CD4-positive, alpha-beta memory T cell (primary cell): Measurements from ENCODE around the gene LRRC1. TPM values are rescaled to one million over a fixed set of nuclear protein-coding genes. Genes with fewer than 3 reads are reported as not detected.
"Not testable (repeated sequence)": the region's sequence is repeated elsewhere in the genome, so short reads cannot be mapped to it uniquely, and the experiment has no call there.

Experiments used
- CTCF ChIA-PET: fragments of 350-600 bp; sonication (Branson Sonifier 250); formaldehyde crosslinking; loops from one replicate; lab custom pipeline; 2021; ENCODE audit warnings: inconsistent platforms; ENCODE audit not compliant: partially characterized antibody; lab: Charles Lee
- POLR2A ChIA-PET: fragments of 350-600 bp; sonication (Branson Sonifier 250); formaldehyde crosslinking; loops from one replicate; lab custom pipeline; 2021; ENCODE audit not compliant: partially characterized antibody; lab: Charles Lee
- DNase-seq, 5 donors: peaks; one replicate each; pipeline versions ENCODE4 v3.0.0 to v3.0.0-alpha.2; 2020 to 2022; ENCODE audit warnings: mixed read lengths in 1 of 5
- H3K27ac ChIP-seq: one replicate; pipeline ENCODE4 v1.7.0; 2013; ENCODE audit warnings: low read depth, low read length
- H3K27me3 ChIP-seq: 2 replicates; pipeline ENCODE4 v1.7.0; 2013; ENCODE audit warnings: mild to moderate bottlenecking, low read length, moderate library complexity; ENCODE audit not compliant: insufficient read depth
- H3K36me3 ChIP-seq: 2 replicates; pipeline ENCODE4 v1.7.0; 2013; ENCODE audit warnings: mild to moderate bottlenecking, low read length, moderate library complexity; ENCODE audit not compliant: insufficient read depth
- H3K4me1 ChIP-seq: 2 replicates; pipeline ENCODE4 v1.7.0; 2013; ENCODE audit warnings: mild to moderate bottlenecking, low read length, moderate library complexity; ENCODE audit not compliant: insufficient read depth
- H3K4me3 ChIP-seq, 2 donors: one replicate each; pipeline ENCODE4 v1.7.0; 2013; ENCODE audit warnings: low read length in 2 of 2, mild to moderate bottlenecking in 1 of 2
- H3K9me3 ChIP-seq, 2 donors: one replicate each; pipeline ENCODE4 v1.7.0; 2013; ENCODE audit warnings: low read length in 2 of 2, control low read depth in 1 of 2; ENCODE audit not compliant: control insufficient read depth in 1 of 2
- H3K27ac Mint-ChIP-seq, 7 donors: one replicate each; pipeline ENCODE4 v1.8.0; 2020 to 2021; ENCODE audit warnings: mixed read lengths in 7 of 7, mild to moderate bottlenecking in 6 of 7, inconsistent platforms in 3 of 7, moderate library complexity in 3 of 7
- H3K27me3 Mint-ChIP-seq, 2 donors: one replicate each; pipeline ENCODE4 v1.8.0; 2020 to 2021; ENCODE audit warnings: mixed read lengths in 2 of 2
- H3K36me3 Mint-ChIP-seq, 2 donors: one replicate each; pipeline ENCODE4 v1.8.0; 2020 to 2021; ENCODE audit warnings: mixed read lengths in 2 of 2, inconsistent platforms in 1 of 2, mild to moderate bottlenecking in 1 of 2
- H3K4me1 Mint-ChIP-seq, 4 donors: one replicate each; pipeline ENCODE4 v1.8.0; 2020 to 2021; ENCODE audit warnings: mixed read lengths in 4 of 4, mild to moderate bottlenecking in 1 of 4
- H3K4me3 Mint-ChIP-seq, 8 donors: one replicate each; pipeline ENCODE4 v1.8.0; 2020 to 2021; ENCODE audit warnings: mixed read lengths in 8 of 8, mild to moderate bottlenecking in 7 of 8, moderate library complexity in 6 of 8, inconsistent platforms in 3 of 8
- H3K9me3 Mint-ChIP-seq, 8 donors: one replicate each; pipeline ENCODE4 v1.8.0; 2020 to 2021; ENCODE audit warnings: mixed read lengths in 8 of 8, mild to moderate bottlenecking in 5 of 8, inconsistent platforms in 3 of 8, moderate library complexity in 1 of 8
- intact Hi-C: fragments of 100-400 bp; cut with micrococcal nuclease; formaldehyde crosslinking; loops from one replicate; pipeline ENCODE4 v1.15.1; 2023
- polyA plus RNA-seq, 2 donors: library from polyadenylated mRNA; unstranded; fragments of 300-500 nt; fragmentation: Illumina TruSeq; gene quantifications; one replicate each; pipeline ENCODE4 v1.2.3, GENCODE V29; 2021
- total RNA-seq, 2 experiments: library from RNA; stranded (reverse); gene quantifications; one replicate each; pipeline ENCODE4 v1.2.3, GENCODE V29; 2021

Gene LRRC1
- total and polyA plus RNA-seq, 4 experiments from 2014 or later, result 2.2 to 5.2 (median 3.7) TPM

- ChIA-PET CTCF (no interaction called here), POLR2A (no interaction called here)
- no peak overlapping the region for H3K27ac Mint-ChIP-seq
- H3K4me3 Mint-ChIP-seq, result no peak overlapping the region
- H3K4me1 ChIP-seq, result no peaks in the 10 kb centered on the region
- H3K4me1 Mint-ChIP-seq, result peaks cover 0 to 2% (median 0%) of the 10 kb centered on the region in 4 donors
- no peaks in the 10 kb centered on the region for H3K27me3 ChIP-seq
- H3K9me3 Mint-ChIP-seq, result no peaks in the 10 kb centered on the region
- no peaks in the 10 kb centered on the region for H3K36me3 Mint-ChIP-seq
- no peaks in the 10 kb centered on the region for H3K36me3 ChIP-seq
- DNase-seq, result no peak
- no peaks in the 10 kb centered on the region for H3K9me3 ChIP-seq
- no peak overlapping the region for H3K4me3 ChIP-seq
- H3K27me3 Mint-ChIP-seq, result no peaks in the 10 kb centered on the region
- H3K27ac ChIP-seq, result no peak overlapping the region
- intact Hi-C loops, result no loop called here
Observed at GRCh38 chr6:53805016-53805415, 10.2 kb downstream of the LRRC1 start.

- H3K4me1 Mint-ChIP-seq, result peaks cover 0 to 2% (median under 1%) of the 10 kb centered on the region in 4 donors
- no peaks in the 10 kb centered on the region for H3K36me3 Mint-ChIP-seq
- Histone ChIP-seq H3K9me3 (no peaks in the 10 kb centered on the region), H3K4me3 (no peak overlapping the region), H3K27me3 (no peaks in the 10 kb centered on the region), H3K4me1 (no peaks in the 10 kb centered on the region), H3K27ac (no peak overlapping the region), H3K36me3 (no peaks in the 10 kb centered on the region)
- H3K4me3 Mint-ChIP-seq, result no peak overlapping the region
- no peak overlapping the region for H3K27ac Mint-ChIP-seq
- H3K27me3 Mint-ChIP-seq, result no peaks in the 10 kb centered on the region
- no peak for DNase-seq
- CTCF ChIA-PET, result no interaction called here
- H3K9me3 Mint-ChIP-seq, result no peaks in the 10 kb centered on the region
- intact Hi-C loops, result no loop called here
- POLR2A ChIA-PET, result no interaction called here
Observed at GRCh38 chr6:53805725-53806124, 10.9 kb downstream of the LRRC1 start.

- DNase-seq, H3K36me3 Mint-ChIP-seq, H3K27ac ChIP-seq, POLR2A ChIA-PET, H3K9me3 Mint-ChIP-seq, H3K36me3 ChIP-seq, H3K27ac Mint-ChIP-seq, H3K9me3 ChIP-seq, H3K4me3 Mint-ChIP-seq, H3K27me3 ChIP-seq, H3K4me1 ChIP-seq, intact Hi-C loops, H3K4me3 ChIP-seq, H3K27me3 Mint-ChIP-seq, H3K4me1 Mint-ChIP-seq: not testable (repeated sequence)
- CTCF ChIA-PET, result interaction anchor here (1.3 kb wide), 1 partner anchor 80 kb away, joined by 4 read pairs; no protein-coding TSS in a partner anchor
Observed at GRCh38 chr6:53807606-53808005, 12.8 kb downstream of the LRRC1 start.

- ChIA-PET CTCF (interaction anchor here (1.0 to 1.3 kb wide), 2 partner anchors 12 to 81 kb away, joined by 3 to 4 read pairs; no protein-coding TSS in a partner anchor), POLR2A (no interaction called here)
- no peaks in the 10 kb centered on the region for H3K27me3 Mint-ChIP-seq
- Histone ChIP-seq H3K4me1 (no peaks in the 10 kb centered on the region), H3K27me3 (no peaks in the 10 kb centered on the region), H3K4me3 (no peak overlapping the region), H3K9me3 (no peaks in the 10 kb centered on the region), H3K27ac (no peak overlapping the region), H3K36me3 (no peaks in the 10 kb centered on the region)
- peaks cover 0 to 6% (median under 1%) of the 10 kb centered on the region in 4 donors for H3K4me1 Mint-ChIP-seq
- DNase-seq, result no peak
- H3K4me3 Mint-ChIP-seq, result no peak overlapping the region
- no peaks in the 10 kb centered on the region for H3K9me3 Mint-ChIP-seq
- H3K27ac Mint-ChIP-seq, result no peak overlapping the region
- peaks cover 0 to 4% of the 10 kb centered on the region in 2 donors for H3K36me3 Mint-ChIP-seq
- intact Hi-C loops, result no loop called here
Observed at GRCh38 chr6:53808302-53808881, 13.6 kb downstream of the LRRC1 start.

- Histone ChIP-seq H3K4me1 (no peaks in the 10 kb centered on the region), H3K36me3 (no peaks in the 10 kb centered on the region), H3K9me3 (no peaks in the 10 kb centered on the region), H3K27ac (no peak overlapping the region), H3K27me3 (no peaks in the 10 kb centered on the region), H3K4me3 (no peak overlapping the region)
- ChIA-PET POLR2A (no interaction called here), CTCF (no interaction called here)
- Mint-ChIP-seq H3K27me3 (no peaks in the 10 kb centered on the region), H3K27ac (no peak overlapping the region), H3K4me3 (no peak overlapping the region), H3K4me1 (peaks cover 0 to 6% (median 1%) of the 10 kb centered on the region in 4 donors), H3K36me3 (peaks cover 0 to 4% of the 10 kb centered on the region in 2 donors), H3K9me3 (no peaks in the 10 kb centered on the region)
- DNase-seq, result no peak
- intact Hi-C loops, result no loop called here
Observed at GRCh38 chr6:53809691-53810090, 14.9 kb downstream of the LRRC1 start.

- Histone ChIP-seq H3K27ac (no peak overlapping the region), H3K27me3 (no peaks in the 10 kb centered on the region), H3K36me3 (no peaks in the 10 kb centered on the region), H3K9me3 (no peaks in the 10 kb centered on the region), H3K4me3 (no peak overlapping the region), H3K4me1 (no peaks in the 10 kb centered on the region)
- Mint-ChIP-seq H3K27me3 (no peaks in the 10 kb centered on the region), H3K4me3 (no peak overlapping the region), H3K27ac (peak overlapping the region in 1 of 7 donors; percentile 33), H3K9me3 (no peaks in the 10 kb centered on the region), H3K36me3 (peaks cover 0 to 4% of the 10 kb centered on the region in 2 donors), H3K4me1 (peaks cover 0 to 6% (median 1%) of the 10 kb centered on the region in 4 donors)
- ChIA-PET CTCF (interaction anchor here (0.6 kb wide), 1 partner anchor 1250 kb away, joined by 3 read pairs; no protein-coding TSS in a partner anchor), POLR2A (no interaction called here)
- intact Hi-C loops, result no loop called here
- no peak for DNase-seq
Observed at GRCh38 chr6:53811082-53811481, 16.3 kb downstream of the LRRC1 start.

- Mint-ChIP-seq H3K4me3 (no peak overlapping the region), H3K27me3 (no peaks in the 10 kb centered on the region), H3K36me3 (peaks cover 0 to 4% of the 10 kb centered on the region in 2 donors), H3K27ac (no peak overlapping the region), H3K9me3 (no peaks in the 10 kb centered on the region), H3K4me1 (peaks cover 0 to 6% (median 1%) of the 10 kb centered on the region in 4 donors)
- Histone ChIP-seq H3K36me3 (no peaks in the 10 kb centered on the region), H3K4me1 (no peaks in the 10 kb centered on the region), H3K27me3 (no peaks in the 10 kb centered on the region), H3K27ac (no peak overlapping the region), H3K9me3 (no peaks in the 10 kb centered on the region), H3K4me3 (no peak overlapping the region)
- ChIA-PET CTCF (interaction anchor here (0.6 kb wide), 1 partner anchor 1251 kb away, joined by 3 read pairs; no protein-coding TSS in a partner anchor), POLR2A (no interaction called here)
- intact Hi-C loops, result no loop called here
- no peak for DNase-seq
Observed at GRCh38 chr6:53811746-53812145, 16.9 kb downstream of the LRRC1 start.
